Measurements from ENCODE around the gene DCAF4.

The DCAF4 gene

GRCh38 chr14:72893636-72894322, 32.5 kb upstream of the DCAF4 start, which contains the start of gene DPF3:
TSS of gene DPF3 (minus strand) at chr14:72894101. CDS start at chr14:72894088, 13 bp downstream.
- in situ Hi-C loops (cut with HindIII; ENCODE audit: low pct_ligation_motif_present, low pct_unique_long_range_greater_than_20kb, low sequenced_read_pairs) = no loop called here

DNA sequence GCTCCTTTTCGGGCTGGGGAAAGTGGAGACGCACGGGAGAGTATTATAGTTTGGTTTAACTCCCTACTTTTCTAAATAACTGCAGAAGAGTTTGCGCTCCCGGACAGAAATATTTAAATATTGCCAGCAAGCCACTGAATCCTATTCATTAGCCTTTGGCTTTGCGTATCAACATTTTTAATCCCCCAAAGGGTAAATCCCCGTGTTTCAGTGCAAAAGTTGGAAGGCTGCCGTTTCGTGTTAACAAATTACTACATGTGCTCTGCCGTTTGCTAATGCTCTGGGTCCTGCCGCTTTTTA, 32.0 kb upstream of the DCAF4 start:
- in situ Hi-C loops (cut with HindIII; ENCODE audit: low pct_ligation_motif_present, low pct_unique_long_range_greater_than_20kb, low sequenced_read_pairs) = no loop called here
- no peak for DNase-seq

More at GRCh38 chr14:72893636-72894322, 32.5 kb upstream of the DCAF4 start, which contains the start of gene DPF3:
- peak; percentile 95 for DNase-seq

DNA sequence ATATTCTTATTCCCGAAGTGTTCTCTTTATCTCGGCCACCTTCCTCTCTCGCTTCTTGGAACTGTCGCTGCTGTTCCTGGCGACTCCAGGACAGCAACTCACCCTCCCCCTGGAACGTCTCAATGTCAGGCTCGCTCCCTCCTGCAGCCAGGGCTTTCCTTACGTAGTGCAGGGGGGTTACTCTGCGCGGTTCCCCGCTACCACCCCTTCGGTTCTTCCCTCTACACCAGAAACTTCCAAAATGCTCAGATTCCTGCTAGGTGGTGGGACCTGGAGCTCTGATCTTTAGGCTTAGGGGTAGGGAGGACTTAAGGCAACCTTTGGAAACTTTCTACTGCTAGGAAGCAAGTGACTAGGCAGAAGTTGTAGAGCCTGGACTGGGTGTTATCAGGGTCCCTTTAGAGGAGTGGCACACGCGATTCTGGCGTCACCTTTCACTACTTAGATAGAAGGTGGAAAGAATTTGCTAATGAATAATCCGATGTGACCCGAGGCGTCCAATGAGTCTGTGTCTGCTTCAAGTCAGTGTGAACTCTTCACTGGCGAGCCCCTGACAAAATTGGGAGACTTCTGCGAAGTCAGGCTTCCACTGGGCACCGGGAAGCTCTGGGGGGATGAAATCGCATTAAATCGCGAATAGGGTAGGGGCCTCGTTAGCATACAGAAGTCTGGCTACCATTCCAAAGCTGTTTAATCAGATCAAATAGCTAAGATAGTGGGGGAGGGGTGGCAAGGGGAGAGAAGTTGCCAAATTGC, 31.5 kb upstream of the DCAF4 start:
- peak; percentile 31 for DNase-seq
- in situ Hi-C loops (cut with HindIII; ENCODE audit: low pct_ligation_motif_present, low pct_unique_long_range_greater_than_20kb, low sequenced_read_pairs) = no loop called here

DNA sequence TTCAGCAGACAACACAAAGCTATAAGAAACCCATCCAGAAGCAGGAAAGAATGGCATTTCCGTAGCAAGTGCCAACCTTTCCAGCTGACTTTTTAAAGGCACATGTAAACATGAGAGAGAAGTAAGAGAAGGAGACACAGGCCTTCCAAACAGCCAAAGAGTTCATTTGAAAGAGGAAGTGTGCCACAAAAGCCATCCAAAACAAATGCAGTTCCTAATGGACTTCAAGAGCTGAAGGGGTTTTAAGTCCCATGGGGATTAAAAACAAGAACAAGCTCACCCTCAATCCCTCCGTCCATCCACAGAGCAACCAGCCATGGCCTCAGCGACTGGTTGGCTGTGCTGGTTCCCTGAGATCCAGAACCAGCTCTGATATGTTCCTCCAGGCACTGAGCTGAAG, 27.8 kb upstream of the DCAF4 start:
- in situ Hi-C loops (cut with HindIII; ENCODE audit: low pct_ligation_motif_present, low pct_unique_long_range_greater_than_20kb, low sequenced_read_pairs) = no loop called here
- DNase-seq = no peak

GRCh38 chr14:72901361-72901760, 24.9 kb upstream of the DCAF4 start:
- no peak for DNase-seq
- in situ Hi-C loops (cut with HindIII; ENCODE audit: low pct_ligation_motif_present, low pct_unique_long_range_greater_than_20kb, low sequenced_read_pairs) = no loop called here

DNA sequence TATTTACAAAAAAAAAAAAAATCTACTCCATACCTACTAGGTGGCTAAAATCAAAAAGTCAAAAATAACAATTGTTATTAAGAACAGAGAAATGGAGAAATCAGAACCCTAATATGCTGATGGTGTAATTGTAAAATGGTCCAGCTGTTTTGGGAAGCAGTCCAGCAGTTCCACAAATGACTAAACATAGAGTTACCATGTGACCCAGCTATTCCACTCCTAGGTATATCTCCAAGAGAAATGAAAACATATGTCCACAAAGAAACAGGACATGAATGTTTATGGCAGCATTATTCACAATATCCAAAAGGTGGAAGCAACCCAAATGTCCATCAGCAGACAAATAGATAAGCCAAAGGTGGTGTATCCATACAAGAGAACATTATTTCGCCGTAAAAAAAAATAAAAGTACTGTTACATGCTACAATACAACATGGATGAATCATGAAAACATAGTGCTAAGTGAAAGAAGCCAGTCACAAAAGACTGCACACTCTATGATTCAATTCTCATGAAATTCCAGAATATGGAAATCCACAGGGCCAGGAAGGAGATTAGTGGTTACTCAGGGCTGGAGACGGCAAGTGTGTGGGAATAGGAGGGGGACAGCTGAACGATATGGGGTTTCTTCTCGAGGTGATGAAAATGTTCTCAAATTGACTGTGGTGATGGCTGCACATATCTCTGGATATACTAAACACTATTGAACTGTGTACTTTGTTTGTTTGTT, 23.3 kb upstream of the DCAF4 start:
- in situ Hi-C loops (cut with HindIII; ENCODE audit: low pct_ligation_motif_present, low pct_unique_long_range_greater_than_20kb, low sequenced_read_pairs) = no loop called here
- no peak for DNase-seq

- in situ Hi-C loops (cut with HindIII; ENCODE audit: low pct_ligation_motif_present, low pct_unique_long_range_greater_than_20kb, low sequenced_read_pairs) = no loop called here
- DNase-seq = no peak
Measured at GRCh38 chr14:72903716-72904115, 22.5 kb upstream of the DCAF4 start.

GRCh38 chr14:72904218-72904617, 22.0 kb upstream of the DCAF4 start:
- DNase-seq = no peak
- in situ Hi-C loops (cut with HindIII; ENCODE audit: low pct_ligation_motif_present, low pct_unique_long_range_greater_than_20kb, low sequenced_read_pairs) = no loop called here

GRCh38 chr14:72904840-72905561, 21.3 kb upstream of the DCAF4 start:
- peak; percentile 73 for DNase-seq
- in situ Hi-C loops (cut with HindIII; ENCODE audit: low pct_ligation_motif_present, low pct_unique_long_range_greater_than_20kb, low sequenced_read_pairs) = no loop called here

DNA sequence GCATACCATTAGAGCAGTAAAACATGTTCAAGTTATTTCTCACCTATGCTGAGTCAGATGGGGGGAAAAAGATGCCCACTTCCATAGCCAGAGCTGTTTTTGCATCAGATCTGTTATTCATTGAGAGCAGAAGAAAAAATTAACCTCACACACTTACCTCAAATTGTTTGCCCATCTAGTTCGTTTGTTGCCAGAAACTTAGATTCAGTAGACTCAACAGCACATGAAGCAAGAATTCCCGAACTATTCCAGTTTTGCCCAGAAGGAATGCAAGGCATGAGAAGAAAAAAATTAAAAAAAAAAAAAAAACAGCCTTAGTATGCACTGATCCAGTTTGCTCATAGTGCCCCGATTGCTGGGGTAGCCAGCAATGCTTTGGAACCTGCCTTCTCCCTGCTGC, 19.9 kb upstream of the DCAF4 start:
- in situ Hi-C loops (cut with HindIII; ENCODE audit: low pct_ligation_motif_present, low pct_unique_long_range_greater_than_20kb, low sequenced_read_pairs) = no loop called here
- peak; percentile 95 for DNase-seq

- in situ Hi-C loops (cut with HindIII; ENCODE audit: low pct_ligation_motif_present, low pct_unique_long_range_greater_than_20kb, low sequenced_read_pairs) = no loop called here
- DNase-seq = peak; percentile 55
Measured at GRCh38 chr14:72906879-72907278, 19.4 kb upstream of the DCAF4 start.

DNA sequence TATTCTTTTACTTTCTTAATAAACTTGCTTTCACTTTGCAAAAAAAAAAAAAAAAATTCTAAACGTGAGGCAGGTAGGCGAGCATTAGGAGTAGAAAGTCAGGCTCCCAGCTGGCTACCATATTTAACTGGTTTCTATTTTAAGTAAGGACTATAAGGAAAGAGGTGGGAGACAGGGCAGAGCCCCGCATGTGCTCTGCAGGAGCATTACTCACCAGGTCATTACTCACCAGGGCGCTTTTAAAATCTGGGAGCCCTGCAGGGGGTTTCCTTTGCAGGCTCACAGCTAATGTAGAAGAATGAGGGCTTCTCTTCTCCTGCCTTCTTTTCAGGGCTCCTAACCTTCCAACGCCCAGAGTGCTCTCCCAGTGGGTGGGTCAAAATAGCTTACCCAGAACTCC, 18.4 kb upstream of the DCAF4 start:
- in situ Hi-C loops (cut with HindIII; ENCODE audit: low pct_ligation_motif_present, low pct_unique_long_range_greater_than_20kb, low sequenced_read_pairs) = no loop called here
- DNase-seq = peak; percentile 71

- DNase-seq = no peak
- in situ Hi-C loops (cut with HindIII; ENCODE audit: low pct_ligation_motif_present, low pct_unique_long_range_greater_than_20kb, low sequenced_read_pairs) = no loop called here
Measured at GRCh38 chr14:72909163-72909562, 17.1 kb upstream of the DCAF4 start.

DNA sequence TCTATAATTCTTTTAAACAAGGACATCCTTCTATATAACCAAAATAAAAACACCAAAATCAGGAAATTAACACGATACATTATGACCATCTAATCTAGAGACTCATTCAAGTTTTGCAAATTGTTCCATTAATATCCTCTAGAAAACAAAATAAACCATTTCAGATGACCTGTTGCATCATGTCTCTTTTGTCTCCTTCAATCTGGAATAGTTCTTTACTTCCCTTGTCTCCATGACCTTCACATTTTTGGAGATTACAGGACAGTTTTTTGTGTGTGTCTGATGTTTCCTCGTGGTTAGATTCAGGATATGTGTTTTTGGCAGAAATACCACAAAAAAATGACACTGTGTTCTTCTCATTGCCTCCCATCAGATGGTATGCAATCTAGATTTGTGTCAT, 12.5 kb upstream of the DCAF4 start:
- in situ Hi-C loops (cut with HindIII; ENCODE audit: low pct_ligation_motif_present, low pct_unique_long_range_greater_than_20kb, low sequenced_read_pairs) = no loop called here
- no peak for DNase-seq

- no peak for DNase-seq
- in situ Hi-C loops (cut with HindIII; ENCODE audit: low pct_ligation_motif_present, low pct_unique_long_range_greater_than_20kb, low sequenced_read_pairs) = no loop called here
Measured at GRCh38 chr14:72916174-72916573, 10.1 kb upstream of the DCAF4 start.

- in situ Hi-C loops (cut with HindIII; ENCODE audit: low pct_ligation_motif_present, low pct_unique_long_range_greater_than_20kb, low sequenced_read_pairs) = no loop called here
- no peak for DNase-seq
Measured at GRCh38 chr14:72917094-72917802, 9.0 kb upstream of the DCAF4 start.

- in situ Hi-C loops (cut with HindIII; ENCODE audit: low pct_ligation_motif_present, low pct_unique_long_range_greater_than_20kb, low sequenced_read_pairs) = no loop called here
- no peak for DNase-seq
Measured at GRCh38 chr14:72920008-72920407, 6.3 kb upstream of the DCAF4 start.

GRCh38 chr14:72921396-72921795, 4.9 kb upstream of the DCAF4 start:
- DNase-seq = no peak
- in situ Hi-C loops (cut with HindIII; ENCODE audit: low pct_ligation_motif_present, low pct_unique_long_range_greater_than_20kb, low sequenced_read_pairs) = no loop called here

Data from ACHN (cell line).